Left renal cortex interstitium (tissue), 4 donors: ENCODE data around the gene SERINC5. TPM values are rescaled to one million over a fixed set of nuclear protein-coding genes. Genes with fewer than 3 reads are reported as not detected.
"Not testable (repeated sequence)": the region's sequence is repeated elsewhere in the genome, so short reads cannot be mapped to it uniquely, and the experiment has no call there.

Experiments
- DNase-seq, 4 donors: peaks; one replicate each; pipeline ENCODE4 v3.0.0-alpha.2; 2013; ENCODE audit warnings: low read depth in 4 of 4, low spot score in 2 of 4, missing footprints in 1 of 4
- polyA plus RNA-seq, 4 donors: library from polyadenylated mRNA; unstranded; fragments of 120-200 nt; gene quantifications; one replicate each; pipeline ENCODE4 v1.2.1, GENCODE V29; 2013; ENCODE audit not compliant: insufficient read length in 4 of 4

The SERINC5 gene
- 10 to 100 TPM; 49.6 to 63.7 (median 51.7) TPM for polyA plus RNA-seq

GRCh38 chr5:80255811-80256712, at the start of gene SERINC5:
SERINC5 (minus strand) TSS chr5:80256048; CDS start chr5:80255922, 126 bp downstream.
- DNase-seq = peak in 1 of 4 donors; percentile 73

- no peak for DNase-seq
These were observed 46.8 kb upstream of the SERINC5 start for GRCh38 chr5:80302636-80303035.

GRCh38 chr5:80301342-80301741, 45.5 kb upstream of the SERINC5 start:
- DNase-seq = not testable (repeated sequence)

GRCh38 chr5:80300796-80301195, 44.9 kb upstream of the SERINC5 start:
- DNase-seq = not testable (repeated sequence)

DNA sequence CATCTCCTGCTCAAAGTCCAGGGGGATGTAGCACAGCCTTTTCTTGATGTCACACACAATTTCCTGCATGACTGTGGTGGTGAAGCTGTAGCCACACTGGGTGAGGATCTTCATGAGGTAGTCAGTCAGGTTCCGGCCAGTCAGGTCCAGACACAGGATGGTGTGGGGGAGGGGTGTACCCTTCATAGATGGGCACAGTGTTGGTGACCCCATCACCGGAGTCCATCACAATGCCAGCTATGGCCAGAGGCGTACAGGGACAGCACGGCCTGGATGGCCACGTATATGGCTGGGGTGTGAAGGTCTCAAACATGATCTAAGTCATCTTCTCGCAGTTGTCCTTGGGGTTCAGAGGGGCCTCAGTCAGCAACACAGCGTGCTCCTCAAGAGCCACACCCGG, 44.3 kb upstream of the SERINC5 start:
- no peak for DNase-seq

DNA sequence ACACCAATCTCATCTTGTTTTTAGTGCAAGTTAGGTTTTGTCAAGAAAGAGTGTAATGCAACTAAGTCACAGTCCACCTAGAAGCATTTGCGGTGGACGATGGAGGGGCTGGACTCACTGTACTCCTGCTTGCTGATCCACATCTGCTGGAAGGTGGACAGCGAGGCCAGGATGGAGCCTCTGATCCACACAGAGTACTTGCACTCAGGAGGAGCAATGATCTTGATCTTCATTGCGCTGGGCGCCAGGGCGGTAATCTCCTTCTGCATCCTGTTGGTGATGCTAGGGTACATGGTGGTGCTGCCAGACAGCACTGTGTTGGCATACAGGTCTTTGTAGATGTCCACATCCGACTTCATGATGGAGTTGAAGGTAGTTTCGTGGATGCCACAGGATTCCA, 43.8 kb upstream of the SERINC5 start:
- DNase-seq = no peak

- no peak for DNase-seq
These were observed 40.3 kb upstream of the SERINC5 start for GRCh38 chr5:80296121-80296520.

- DNase-seq = no peak
These were observed 35.9 kb upstream of the SERINC5 start for GRCh38 chr5:80291761-80292160.

DNA sequence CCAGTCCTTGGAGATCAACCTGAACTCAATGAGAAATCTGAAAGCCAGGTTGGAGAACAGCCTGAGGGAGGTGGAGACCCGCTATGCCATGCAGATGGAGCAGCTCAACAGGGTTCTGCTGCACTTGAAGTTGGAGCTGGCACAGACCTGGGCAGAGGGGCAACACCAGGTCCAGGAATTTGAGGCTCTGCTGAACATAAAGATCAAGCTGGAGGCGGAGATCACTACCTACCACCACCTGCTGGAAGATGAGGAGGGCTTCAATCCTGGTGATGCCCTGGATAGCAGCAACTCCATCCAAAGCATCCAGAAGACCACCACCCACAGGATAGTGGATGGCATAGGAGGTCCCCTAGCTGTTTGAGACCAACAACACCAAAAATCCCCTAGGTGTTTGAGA, 33.5 kb upstream of the SERINC5 start:
- DNase-seq = no peak

DNA sequence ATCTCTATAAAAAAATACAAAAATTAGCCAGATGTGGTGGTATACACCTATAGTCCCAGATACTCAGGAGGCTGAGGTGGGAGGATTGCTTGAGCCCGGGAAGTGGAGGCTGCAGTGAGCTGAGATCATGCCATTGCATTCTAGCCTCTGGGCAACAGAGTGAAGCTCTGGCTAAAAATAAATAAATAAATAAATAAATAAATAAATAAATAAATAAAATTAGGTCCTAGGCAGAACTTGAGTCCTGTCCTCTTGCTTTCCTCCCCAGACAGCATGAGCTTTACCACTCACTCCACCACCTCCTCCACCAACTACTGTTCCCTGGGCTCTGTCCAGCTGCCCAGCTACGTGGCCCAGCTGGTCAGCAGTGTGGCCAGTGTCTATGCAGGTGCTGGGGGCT, 32.3 kb upstream of the SERINC5 start:
- DNase-seq = no peak

DNA sequence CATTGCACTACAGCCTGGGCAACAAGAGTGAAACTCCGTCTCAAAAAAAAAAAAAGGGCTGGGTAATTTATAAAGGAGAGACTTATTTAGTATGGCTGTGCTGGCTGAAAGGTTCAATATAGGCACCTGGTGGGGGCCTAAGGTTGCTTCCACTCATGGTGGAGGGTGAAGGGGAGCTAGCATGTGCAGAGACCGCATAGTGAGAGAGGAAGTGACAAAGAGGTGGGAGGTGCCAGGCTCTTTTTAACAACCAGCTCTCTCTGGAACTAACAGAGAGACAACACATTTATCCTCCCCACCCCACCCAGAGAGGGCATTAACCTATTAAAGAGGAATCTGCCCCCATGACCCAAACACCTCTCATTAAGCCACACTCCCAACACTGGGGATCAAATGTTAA, 28.9 kb upstream of the SERINC5 start:
- no peak for DNase-seq

DNA sequence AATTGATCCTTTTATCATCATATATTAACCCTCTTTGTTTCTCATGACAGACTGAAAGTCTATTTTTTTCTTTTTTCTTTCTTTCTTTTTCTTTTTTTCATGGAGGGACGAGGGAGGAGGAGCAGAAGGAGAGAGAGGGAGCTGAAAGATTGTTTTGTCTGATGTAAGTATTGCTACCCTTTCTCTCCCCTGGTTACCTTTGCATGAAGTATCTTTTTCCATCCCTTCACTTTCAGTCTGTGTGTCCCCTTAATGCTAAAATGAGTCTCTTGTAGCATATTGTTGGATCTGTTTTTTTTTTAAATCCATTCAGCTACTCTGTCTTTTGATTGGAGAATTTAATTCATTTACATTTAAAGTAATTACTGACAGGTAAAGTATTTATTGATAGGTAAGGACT, 27.5 kb upstream of the SERINC5 start:
- DNase-seq = no peak

GRCh38 chr5:80282054-80282453, 26.2 kb upstream of the SERINC5 start:
- no peak for DNase-seq

GRCh38 chr5:80277191-80277590, 21.3 kb upstream of the SERINC5 start:
- DNase-seq = no peak

DNA sequence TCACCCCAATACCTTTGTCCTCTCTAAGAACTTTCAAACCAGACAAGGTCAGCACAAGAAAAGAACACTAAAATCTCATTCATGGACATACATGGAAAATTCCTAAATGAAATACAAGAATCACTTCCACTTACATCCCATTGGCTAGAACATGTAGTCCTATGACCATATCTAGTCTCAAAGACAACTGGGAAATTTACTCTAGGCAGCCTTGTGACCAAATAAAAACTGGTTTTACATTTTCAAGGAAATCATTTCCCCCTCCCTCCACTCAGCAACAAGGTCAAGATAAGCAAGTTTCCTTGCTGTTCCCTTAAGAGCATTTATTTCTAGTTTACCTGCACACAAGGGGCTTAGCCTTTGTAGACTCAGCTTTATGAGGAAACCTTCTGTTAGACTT, 20.3 kb upstream of the SERINC5 start:
- no peak for DNase-seq

GRCh38 chr5:80275347-80275746, 19.5 kb upstream of the SERINC5 start:
- no peak for DNase-seq

- DNase-seq = not testable (repeated sequence)
These were observed 14.7 kb upstream of the SERINC5 start for GRCh38 chr5:80270543-80270942.

GRCh38 chr5:80269991-80270438, 14.2 kb upstream of the SERINC5 start:
- no peak for DNase-seq

DNA sequence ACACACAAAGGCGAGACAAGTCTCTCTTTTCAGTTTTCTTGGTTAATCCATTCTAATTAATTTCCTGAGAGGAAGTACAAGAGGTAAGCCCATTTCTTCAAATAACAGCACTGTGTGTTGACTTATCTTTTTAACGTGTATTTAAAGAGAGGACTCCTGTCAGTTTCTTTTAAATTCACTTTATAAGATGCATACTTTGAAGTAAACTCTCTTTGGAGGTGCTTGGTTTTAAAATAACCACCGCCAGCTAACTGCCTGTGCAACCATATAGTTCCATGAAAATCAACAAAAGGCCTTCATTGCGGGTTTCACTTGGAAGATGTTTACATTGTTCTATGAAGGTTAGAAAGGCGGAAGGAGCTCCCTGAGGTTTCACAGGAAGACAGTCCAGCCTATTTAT, 13.1 kb upstream of the SERINC5 start:
- DNase-seq = no peak

GRCh38 chr5:80266566-80266965, 10.7 kb upstream of the SERINC5 start:
- DNase-seq = no peak

DNA sequence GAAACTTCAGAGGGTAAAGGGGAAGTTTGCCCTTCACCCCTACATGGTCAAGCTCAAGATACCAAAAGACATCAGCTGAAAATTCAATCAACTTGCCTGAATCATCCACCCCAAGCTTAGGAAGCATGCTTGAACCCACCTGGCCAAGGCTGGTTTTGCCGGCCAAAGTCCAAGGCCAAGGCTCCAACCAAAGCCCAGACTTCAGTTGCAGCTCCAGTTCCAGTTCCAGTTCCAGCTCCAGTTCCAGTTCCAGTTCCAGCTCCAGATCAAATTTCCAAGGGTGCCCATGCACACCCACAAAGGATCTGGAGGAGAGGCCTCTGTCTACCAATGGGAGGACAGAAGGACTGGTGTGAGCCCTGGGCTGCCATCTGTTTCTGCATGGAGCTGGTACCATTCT, 4.6 kb upstream of the SERINC5 start:
- DNase-seq = no peak

DNA sequence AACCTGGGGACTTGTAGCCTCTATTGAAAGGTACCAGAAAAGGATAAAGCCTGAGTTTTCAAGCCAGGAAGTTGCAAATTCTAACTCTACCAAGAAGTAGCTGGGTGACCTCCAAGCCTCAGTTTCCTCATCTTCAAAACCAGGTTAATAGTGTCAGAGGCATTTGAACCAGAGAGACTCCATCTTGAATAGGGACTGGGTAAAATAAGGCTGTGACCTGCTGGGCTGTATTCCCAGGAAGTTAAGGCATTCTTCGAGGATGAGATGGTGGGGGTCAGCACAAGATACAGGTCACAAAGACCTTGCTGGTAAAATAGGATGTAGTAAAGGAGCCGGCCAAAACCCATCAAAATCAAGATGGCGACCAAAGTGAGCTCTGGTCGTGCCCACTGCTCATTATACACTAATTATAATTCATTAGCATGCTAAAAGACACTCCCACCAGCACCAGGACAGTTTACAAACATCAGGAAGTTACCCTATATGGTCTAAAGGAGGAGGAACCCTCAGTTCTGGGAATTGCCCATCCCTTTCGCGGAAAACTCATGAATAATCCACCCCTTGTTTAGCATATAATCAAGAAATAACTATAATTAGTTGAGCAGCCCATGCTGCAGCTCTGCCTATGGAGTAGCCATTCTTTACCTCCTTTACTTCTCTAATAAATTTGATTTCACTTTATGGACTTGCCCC, 3.8 kb upstream of the SERINC5 start:
- DNase-seq = no peak
